Activated CD4-positive, alpha-beta memory T cell treated with anti-CD3 and anti-CD28 coated beads for 36 hours (primary cell): ENCODE results near the gene DPH6. TPM values are rescaled to one million over a fixed set of nuclear protein-coding genes. Genes with fewer than 3 reads are reported as not detected.

ENCODE experiments used
- microRNA-seq: library from miRNA; unstranded; fragments of <30 nt; microRNA quantifications from one replicate; pipeline ENCODE4 v1.2.0, GENCODE V29; 2022; ENCODE audit warnings: borderline number of aligned reads, borderline microRNAs expressed, borderline replicate concordance
- total RNA-seq, 2 experiments: library from RNA; stranded (reverse); gene quantifications; one replicate each; pipeline ENCODE4 v1.2.3, GENCODE V29; 2021

The DPH6 gene
- total RNA-seq, 2 experiments from 2014 or later: 14.3 to 15.9 TPM

Small RNAs within 50 kb of the gene (microRNA-seq; reads per million reads assigned to microRNA genes)
- not detected for gene MIR3942
